Tibial artery (tissue), 4 donors: ENCODE results near the gene ZMYND15.

ENCODE experiments used
- DNase-seq, 2 donors: peaks; one replicate each; pipeline ENCODE4 v3.0.0-alpha.2; 2019
- H3K27ac ChIP-seq, 2 donors: fragments of 200-600 bp; sonication (generic) in 1 of 2; 1 replicate in 1 of 2; 2 replicates in 1 of 2; pipeline ENCODE4 v1.5.1; 2018 to 2019; ENCODE audit warnings: mild to moderate bottlenecking in 1 of 2
- H3K27me3 ChIP-seq, 2 donors: fragments of 200-600 bp; sonication (generic) in 1 of 2; one replicate each; pipeline versions ENCODE4 v1.5.1 to v1.6.0; 2016 to 2019
- H3K36me3 ChIP-seq, 3 donors: fragments of 200-600 bp; sonication (generic) in 2 of 3; one replicate each; pipeline ENCODE4 v1.5.1; 2016 to 2019; ENCODE audit warnings: mild to moderate bottlenecking in 2 of 3
- H3K4me1 ChIP-seq, 4 donors: fragments of 200-600 bp; sonication (generic) in 2 of 4; 1 replicate in 3 of 4; 2 replicates in 1 of 4; pipeline ENCODE4 v1.5.1; 2016 to 2019
- H3K4me3 ChIP-seq, 2 donors: fragments of 200-600 bp; sonication (generic) in 1 of 2; 1 replicate in 1 of 2; 2 replicates in 1 of 2; pipeline ENCODE4 v1.5.1; 2018 to 2019; ENCODE audit warnings: mild to moderate bottlenecking in 2 of 2
- H3K9me3 ChIP-seq, 3 donors: fragments of 200-600 bp; sonication (generic) in 1 of 3; one replicate each; pipeline ENCODE4 v1.5.1; 2016 to 2019
- CTCF ChIP-seq, 2 experiments: fragments of 200-600 bp in 1 of 2; fragments of 450-650 bp in 1 of 2; IDR thresholded peaks; one replicate each; pipeline ENCODE4 v1.5.1; 2017 to 2019; ENCODE audit warnings: antibody characterized with exemption in 2 of 2, mild to moderate bottlenecking in 1 of 2, moderate library complexity in 1 of 2
- intact Hi-C: fragments of 100-400 bp; cut with DNase I; formaldehyde crosslinking; loops from one replicate; pipeline ENCODE4 v1.15.0; 2023; ENCODE audit warnings: low total_unique reads

The ZMYND15 gene

GRCh38 chr17:4742133-4742532 lies 2.5 kb downstream of the ZMYND15 start:
- intact Hi-C loops: no loop called here
- DNase-seq: no peak
- peaks cover 0 to 33% of the 10 kb centered on the region in 2 donors for H3K27me3 ChIP-seq

GRCh38 chr17:4742629-4743028 lies 3.0 kb downstream of the ZMYND15 start:
- Histone ChIP-seq H3K9me3 (no peaks in the 10 kb centered on the region), H3K27ac (no peak overlapping the region), H3K4me1 (peaks cover 0 to 18% (median 16%) of the 10 kb centered on the region in 4 donors), H3K4me3 (no peak overlapping the region), H3K36me3 (no peaks in the 10 kb centered on the region), H3K27me3 (peaks cover 0 to 33% of the 10 kb centered on the region in 2 donors)
- DNase-seq: no peak
- intact Hi-C loops: no loop called here
- TF ChIP-seq CTCF (IDR thresholded peaks at IDR 0.05): no peak

More at GRCh38 chr17:4742133-4742532, 2.5 kb downstream of the ZMYND15 start:
- H3K27ac ChIP-seq: no peak overlapping the region
- no peaks in the 10 kb centered on the region for H3K9me3 ChIP-seq
- H3K4me1 ChIP-seq: peaks cover 0 to 18% (median 16%) of the 10 kb centered on the region in 4 donors
- no peak for TF ChIP-seq CTCF (IDR thresholded peaks at IDR 0.05)
- no peak overlapping the region for H3K4me3 ChIP-seq
- H3K36me3 ChIP-seq: no peaks in the 10 kb centered on the region

DNA sequence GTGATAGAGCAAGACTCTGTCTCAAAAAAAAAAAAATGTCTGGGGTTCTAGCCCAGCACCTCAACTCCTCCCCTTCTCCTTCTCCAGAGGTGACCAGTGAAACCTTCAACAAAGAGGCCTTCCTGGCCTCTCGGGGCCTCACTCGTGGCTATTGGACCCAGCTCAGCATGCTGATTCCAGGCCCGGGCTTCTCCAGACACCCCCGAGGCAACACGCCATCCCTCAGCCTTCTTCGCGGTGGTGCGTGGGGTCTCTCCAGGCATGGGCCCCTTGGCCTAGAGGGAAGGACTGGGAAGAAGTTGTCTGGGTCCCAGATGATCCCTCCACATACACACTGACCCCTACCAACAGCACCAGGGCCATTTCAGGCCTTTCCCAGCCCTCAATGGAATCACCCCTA lies 3.6 kb downstream of the ZMYND15 start:
- Histone ChIP-seq H3K36me3 (no peaks in the 10 kb centered on the region), H3K27ac (no peak overlapping the region), H3K4me3 (no peak overlapping the region), H3K4me1 (peaks cover 0 to 16% (median 15%) of the 10 kb centered on the region in 4 donors), H3K27me3 (peaks cover 0 to 33% of the 10 kb centered on the region in 2 donors), H3K9me3 (no peaks in the 10 kb centered on the region)
- TF ChIP-seq CTCF (IDR thresholded peaks at IDR 0.05): no peak
- intact Hi-C loops: no loop called here
- no peak for DNase-seq

GRCh38 chr17:4743898-4744297 lies 4.3 kb downstream of the ZMYND15 start:
- no peak overlapping the region for H3K27ac ChIP-seq
- no peaks in the 10 kb centered on the region for H3K36me3 ChIP-seq
- no peaks in the 10 kb centered on the region for H3K9me3 ChIP-seq
- H3K4me3 ChIP-seq: no peak overlapping the region
- intact Hi-C loops: no loop called here
- H3K4me1 ChIP-seq: peaks cover 0 to 10% (median 8%) of the 10 kb centered on the region in 4 donors
- TF ChIP-seq CTCF (IDR thresholded peaks at IDR 0.05): no peak
- no peak for DNase-seq
- peaks cover 0 to 39% of the 10 kb centered on the region in 2 donors for H3K27me3 ChIP-seq

DNA sequence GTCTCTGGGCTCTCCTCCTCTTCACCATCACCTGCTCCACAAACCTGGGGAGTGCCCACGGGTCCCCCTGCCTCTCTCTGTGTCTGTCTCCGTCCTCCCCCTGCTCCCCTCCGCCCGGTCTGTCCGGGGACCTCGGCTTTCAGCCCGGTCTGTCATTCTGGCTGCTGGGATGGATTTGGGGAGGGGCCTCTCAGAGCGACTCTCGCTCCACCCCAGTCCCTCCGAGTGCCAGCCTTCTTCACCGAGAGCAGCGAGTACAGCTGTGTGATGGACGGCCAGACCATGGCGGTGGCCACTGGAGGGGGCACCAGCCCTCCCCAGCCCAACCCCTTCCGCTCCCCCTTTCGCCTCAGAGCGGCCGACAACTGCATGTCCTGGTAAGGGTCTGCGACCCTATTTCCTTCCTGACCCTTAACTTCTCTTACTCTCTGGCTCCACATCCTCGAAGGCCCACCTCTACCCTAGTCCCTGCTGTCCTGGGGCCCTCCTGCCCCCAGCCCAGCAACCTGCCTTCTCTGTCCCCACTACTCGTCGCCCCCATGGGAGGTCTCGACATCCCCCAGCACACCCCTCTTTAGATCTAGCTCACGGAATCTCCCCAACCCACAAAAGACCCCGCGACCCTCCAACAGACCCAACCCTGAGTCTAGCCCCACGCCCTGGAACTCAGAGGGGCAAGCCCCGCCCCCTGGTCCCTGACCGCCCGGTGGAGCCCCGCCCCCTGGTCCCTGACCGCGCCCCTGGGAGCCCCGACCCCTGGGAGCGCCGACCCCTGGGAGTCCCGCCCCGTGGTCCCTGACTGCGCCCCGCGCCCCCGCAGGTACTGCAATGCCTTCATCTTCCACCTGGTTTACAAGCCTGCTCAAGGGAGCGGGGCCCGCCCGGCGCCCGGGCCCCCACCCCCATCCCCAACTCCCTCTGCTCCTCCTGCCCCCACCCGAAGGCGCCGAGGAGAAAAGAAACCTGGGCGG lies 5.7 kb downstream of the ZMYND15 start:
- TF ChIP-seq CTCF (IDR thresholded peaks at IDR 0.05): no peak
- no peak for DNase-seq
- peaks cover 0 to 44% of the 10 kb centered on the region in 2 donors for H3K27me3 ChIP-seq

More for the DNA sequence above, 5.7 kb downstream of the ZMYND15 start:
- no peak overlapping the region for H3K4me3 ChIP-seq
- H3K27ac ChIP-seq: no peak overlapping the region
- no peaks in the 10 kb centered on the region for H3K36me3 ChIP-seq
- intact Hi-C loops: no loop called here
- peaks cover 0 to 4% (median 4%) of the 10 kb centered on the region in 4 donors for H3K4me1 ChIP-seq
- no peaks in the 10 kb centered on the region for H3K9me3 ChIP-seq
